Panc1 (cell line): Measurements from ENCODE around the gene AMBRA1. TPM values are rescaled to one million over a fixed set of nuclear protein-coding genes. Genes with fewer than 3 reads are reported as not detected.

ENCODE experiments used
- ATAC-seq: fragments of 200-7000 bp; cut with Tn5 transposase; 2 replicates; pipeline ENCODE4 v1.9.1; 2020; ENCODE audit warnings: mild to moderate bottlenecking, moderate library complexity
- BruUV-seq: library from RNA; stranded (reverse); fragments of 400-500 nt; replicated peaks from 2 replicates; lab custom pipeline; 2021; lab: Mats Ljungman, UMichigan
- CTCF ChIA-PET: fragments of 300-600 bp; sonication (Branson Sonifier 250); formaldehyde crosslinking; loops from one replicate; lab custom pipeline; 2022; ENCODE audit warnings: antibody characterized with exemption; lab: Charles Lee
- POLR2A ChIA-PET: fragments of 300-600 bp; sonication (Branson Sonifier 250); formaldehyde crosslinking; loops from one replicate; lab custom pipeline; 2022; ENCODE audit warnings: antibody characterized with exemption; lab: Charles Lee
- DNase-seq: peaks from one replicate; pipeline ENCODE4 v3.0.0-alpha.2; 2010; ENCODE audit warnings: low read depth, low spot score
- H3K27ac ChIP-seq: 2 replicates; pipeline ENCODE4 v1.5.1; 2011; ENCODE audit warnings: mild to moderate bottlenecking, low read length, inconsistent platforms
- H3K27me3 ChIP-seq: fragments of 200-500 bp; sonication (Bioruptor generic); 2 replicates; pipeline ENCODE4 v1.6.0; 2014; ENCODE audit warnings: low read length, inconsistent platforms; ENCODE audit not compliant: control insufficient read depth, insufficient read depth
- H3K36me3 ChIP-seq: fragments of 200-500 bp; sonication (Bioruptor generic); 2 replicates; pipeline ENCODE4 v1.5.1; 2014; ENCODE audit warnings: inconsistent platforms, mild to moderate bottlenecking, low read length, moderate library complexity; ENCODE audit not compliant: control insufficient read depth, insufficient read depth
- H3K4me1 ChIP-seq: 2 replicates; pipeline ENCODE4 v1.5.1; 2011; ENCODE audit warnings: inconsistent platforms, mild to moderate bottlenecking, low read length, moderate library complexity; ENCODE audit not compliant: control insufficient read depth, insufficient read depth
- H3K4me3 ChIP-seq, 2 experiments: 2 replicates each; pipeline ENCODE4 v1.5.1; 2011 to 2012; ENCODE audit warnings: low read depth in 2 of 2, low read length in 2 of 2, mild to moderate bottlenecking in 2 of 2, inconsistent platforms in 1 of 2, moderate library complexity in 1 of 2
- H3K9me3 ChIP-seq: fragments of 200-500 bp; sonication (Bioruptor generic); 2 replicates; pipeline ENCODE4 v1.5.1; 2014; ENCODE audit warnings: low read depth, mild to moderate bottlenecking, inconsistent platforms, low read length, moderate library complexity; ENCODE audit not compliant: control insufficient read depth, insufficient read depth
- CTCF ChIP-seq: fragments of 450-650 bp; IDR thresholded peaks from 2 replicates; pipeline ENCODE4 v1.5.1; 2017; ENCODE audit warnings: mild to moderate bottlenecking
- POLR2AphosphoS5 ChIP-seq: IDR thresholded peaks from 2 replicates; pipeline ENCODE4 v1.6.1; 2012; ENCODE audit warnings: mild to moderate bottlenecking, low read depth, low read length, moderate library complexity
- REST ChIP-seq, 2 experiments: IDR thresholded peaks; 2 replicates each; pipeline ENCODE4 v1.6.1; 2011 to 2012; ENCODE audit warnings: low read depth in 2 of 2, control low read depth in 1 of 2, low read length in 1 of 2, mild to moderate bottlenecking in 1 of 2, moderate library complexity in 1 of 2; ENCODE audit not compliant: insufficient read depth in 1 of 2
- SIN3A ChIP-seq: IDR thresholded peaks from 2 replicates; pipeline ENCODE4 v1.6.1; 2012; ENCODE audit warnings: low read depth, mild to moderate bottlenecking, low read length, moderate library complexity, borderline replicate concordance; ENCODE audit not compliant: insufficient read depth
- TCF7L2 ChIP-seq: IDR thresholded peaks from 2 replicates; pipeline ENCODE4 v1.6.1; 2011; ENCODE audit warnings: mild to moderate bottlenecking, low read depth, low read length, inconsistent platforms
- in situ Hi-C: cut with HindIII; loops from 2 replicates; pipeline ENCODE4 v1.10.0; 2016; ENCODE audit warnings: low sequenced_read_pairs, low pct_unique_long_range_greater_than_20kb
- intact Hi-C: fragments of 100-400 bp; cut with micrococcal nuclease; formaldehyde crosslinking; loops from one replicate; pipeline ENCODE4 v1.10.0; 2022; ENCODE audit not compliant: unreplicated experiment
- total RNA-seq: library from RNA; stranded (reverse); gene quantifications from one replicate; pipeline ENCODE4 v1.2.1, GENCODE V29; 2021; ENCODE audit not compliant: unreplicated experiment

AMBRA1 gene
- total RNA-seq, 1 experiment from 2014 or later, result 40.0 TPM

GRCh38 chr11:46642627-46643335, 49.0 kb upstream of the AMBRA1 start:
- DNase-seq (no peak), ATAC-seq (no peak)
- in situ Hi-C loops (no loop called here), intact Hi-C loops (no loop called here)
- Histone ChIP-seq H3K9me3 (no peaks in the 10 kb centered on the region), H3K27ac (no peak overlapping the region), H3K27me3 (no peaks in the 10 kb centered on the region), H3K4me3 (no peak overlapping the region), H3K36me3 (no peaks in the 10 kb centered on the region; the same call in 1 of the 2 replicates), H3K4me1 (no peaks in the 10 kb centered on the region; the same call in 1 of the 2 replicates)
- TF ChIP-seq POLR2AphosphoS5, result no peak
- no peak for TF ChIP-seq TCF7L2
- TF ChIP-seq SIN3A, result no peak
- no peak for TF ChIP-seq CTCF
- no peak for TF ChIP-seq REST (IDR thresholded peaks at IDR 0.05; ENCODE audit: insufficient read depth in 1 of 2, low read depth in 2 of 2, low read length in 1 of 2)
- POLR2A ChIA-PET, result no interaction called here
- no TSS peak for BruUV-seq
- CTCF ChIA-PET, result no interaction called here

- BruUV-seq, result no TSS peak
- no peak for ATAC-seq
- H3K36me3 ChIP-seq, result no peaks in the 10 kb centered on the region; the same call in 1 of the 2 replicates
Measured at GRCh38 chr11:46641639-46642038, 47.8 kb upstream of the AMBRA1 start.

More at GRCh38 chr11:46641639-46642038, 47.8 kb upstream of the AMBRA1 start:
- CTCF ChIA-PET, result interaction anchor here (0.7 kb wide), 2 partner anchors 12 to 29 kb away, joined by 5 to 8 read pairs; no protein-coding TSS in a partner anchor
- no peak for DNase-seq
- Histone ChIP-seq H3K9me3 (no peaks in the 10 kb centered on the region), H3K27ac (no peak overlapping the region), H3K4me3 (no peak overlapping the region), H3K4me1 (no peaks in the 10 kb centered on the region; the same call in 1 of the 2 replicates), H3K27me3 (no peaks in the 10 kb centered on the region)
- POLR2A ChIA-PET, result no interaction called here
- intact Hi-C loops, result no loop called here
- in situ Hi-C loops, result no loop called here
- no peak for TF ChIP-seq TCF7L2
- TF ChIP-seq REST (IDR thresholded peaks at IDR 0.05; ENCODE audit: insufficient read depth in 1 of 2, low read depth in 2 of 2, low read length in 1 of 2), result no peak
- TF ChIP-seq CTCF, result no peak
- TF ChIP-seq POLR2AphosphoS5, result no peak
- TF ChIP-seq SIN3A, result no peak
